Measurements from ENCODE around the gene HOXD4. TPM values are rescaled to one million over a fixed set of nuclear protein-coding genes. Genes with fewer than 3 reads are reported as not detected.

Gene HOXD4
- total RNA-seq, 1 experiment from 2014 or later: 0.61 TPM

DNA sequence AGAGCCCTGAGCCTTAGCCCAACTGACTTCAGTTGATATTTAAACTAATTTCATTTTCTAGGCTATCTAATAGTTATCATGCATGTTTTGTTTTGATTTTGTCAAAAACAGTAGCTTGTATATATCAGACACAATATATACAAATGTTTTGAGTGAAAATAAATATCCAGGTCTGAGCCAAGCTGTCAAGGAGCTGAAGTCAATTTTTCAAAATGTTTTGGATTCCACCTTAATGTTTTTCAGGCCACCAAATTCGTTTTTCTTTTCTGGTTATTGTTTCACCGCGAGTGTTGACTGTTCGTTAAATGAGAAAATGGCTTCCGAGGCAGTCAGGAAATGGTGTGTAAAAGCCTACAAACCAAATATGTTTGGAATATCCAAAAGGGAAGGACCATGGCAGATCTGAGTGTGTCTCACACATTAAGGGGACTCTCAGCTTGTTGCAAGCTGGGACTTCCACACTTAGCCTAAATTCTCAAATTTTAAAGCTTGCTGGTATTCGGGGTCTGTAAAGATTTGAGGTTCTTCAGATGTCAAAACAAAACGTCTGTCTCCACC lies 49.0 kb upstream of the HOXD4 start (continued):
- TF ChIP-seq REST (IDR thresholded peaks at IDR 0.05; ENCODE audit: low read depth) (no peak), POLR2A (IDR thresholded peaks at IDR 0.05; ENCODE audit: borderline replicate concordance, extremely low read depth, insufficient read depth, insufficient read length) (no peak), RAD21 (IDR thresholded peaks at IDR 0.05; ENCODE audit: low read depth) (no peak), TCF7L2 (IDR thresholded peaks at IDR 0.05; ENCODE audit: borderline replicate concordance, extremely low read depth, insufficient read depth, insufficient read length) (no peak), CBX3 (IDR thresholded peaks at IDR 0.05; ENCODE audit: low read depth) (no peak), SRF (IDR thresholded peaks at IDR 0.05; ENCODE audit: low read depth) (no peak), ELF1 (IDR thresholded peaks at IDR 0.05; ENCODE audit: borderline replicate concordance, low read depth) (no peak), MAX (IDR thresholded peaks at IDR 0.05) (no peak)
- TF ChIP-seq, protein P1, sequence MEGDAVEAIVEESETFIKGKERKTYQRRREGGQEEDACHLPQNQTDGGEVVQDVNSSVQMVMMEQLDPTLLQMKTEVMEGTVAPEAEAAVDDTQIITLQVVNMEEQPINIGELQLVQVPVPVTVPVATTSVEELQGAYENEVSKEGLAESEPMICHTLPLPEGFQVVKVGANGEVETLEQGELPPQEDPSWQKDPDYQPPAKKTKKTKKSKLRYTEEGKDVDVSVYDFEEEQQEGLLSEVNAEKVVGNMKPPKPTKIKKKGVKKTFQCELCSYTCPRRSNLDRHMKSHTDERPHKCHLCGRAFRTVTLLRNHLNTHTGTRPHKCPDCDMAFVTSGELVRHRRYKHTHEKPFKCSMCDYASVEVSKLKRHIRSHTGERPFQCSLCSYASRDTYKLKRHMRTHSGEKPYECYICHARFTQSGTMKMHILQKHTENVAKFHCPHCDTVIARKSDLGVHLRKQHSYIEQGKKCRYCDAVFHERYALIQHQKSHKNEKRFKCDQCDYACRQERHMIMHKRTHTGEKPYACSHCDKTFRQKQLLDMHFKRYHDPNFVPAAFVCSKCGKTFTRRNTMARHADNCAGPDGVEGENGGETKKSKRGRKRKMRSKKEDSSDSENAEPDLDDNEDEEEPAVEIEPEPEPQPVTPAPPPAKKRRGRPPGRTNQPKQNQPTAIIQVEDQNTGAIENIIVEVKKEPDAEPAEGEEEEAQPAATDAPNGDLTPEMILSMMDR (IDR thresholded peaks at IDR 0.05 in 2 of 3, conservative IDR thresholded peaks at IDR 0.05 in 1 of 3; ENCODE audit: borderline replicate concordance in 1 of 3, insufficient read depth in 1 of 3, low read depth in 2 of 3, low read length in 2 of 3): no peak
